K562 (cell line): ENCODE measurements around the gene L3MBTL3. TPM values are rescaled to one million over a fixed set of nuclear protein-coding genes. Genes with fewer than 3 reads are reported as not detected.

Experiments
- ATAC-seq: fragments of 200-7000 bp; cut with Tn5 transposase; 3 replicates; pipeline ENCODE4 v1.9.1; 2020; ENCODE audit warnings: moderate library complexity
- Bru-seq: library from RNA; stranded (reverse); fragments of 400-500 nt; gene quantifications from one replicate; lab custom pipeline; 2021; lab: Mats Ljungman, UMichigan
- BruChase-seq, 2 experiments: library from RNA; stranded (reverse); fragments of 400-500 nt; gene quantifications; one replicate each; lab custom pipeline; 2021; lab: Mats Ljungman, UMichigan
- BruUV-seq: library from RNA; stranded (reverse); fragments of 400-500 nt; replicated peaks from 2 replicates; lab custom pipeline; 2021; lab: Mats Ljungman, UMichigan
- CTCF ChIA-PET: fragments of 300-600 bp; formaldehyde crosslinking; extraction: SDS; loops from one replicate; lab custom pipeline; 2021; ENCODE audit warnings: low intra/inter-chr PET ratio; lab: Yijun Ruan, JAX
- POLR2A ChIA-PET: fragments of 300-600, 350-650 bp; sonication (Branson Sonifier 250); formaldehyde crosslinking; extraction: SDS; loops from one replicate; lab custom pipeline; 2021; ENCODE audit warnings: antibody characterized with exemption, inconsistent platforms; lab: Yijun Ruan, JAX
- DNase-seq, 4 experiments: peaks; one replicate each; pipeline versions ENCODE4 v3.0.0 to v3.0.0-alpha.2; 2011 to 2018; ENCODE audit warnings: low spot score in 3 of 4, mixed read lengths in 3 of 4; ENCODE audit errors: extremely low read depth in 1 of 4
- FAIRE-seq: peaks from 2 replicates; lab custom pipeline; 2011; peaks lifted over from hg19 to GRCh38; lab: Jason Lieb, UNC
- H2AFZ ChIP-seq: 2 replicates; pipeline ENCODE4 v1.6.0; 2011; ENCODE audit warnings: low read depth, low read length, control low read depth, inconsistent platforms
- H3K27ac ChIP-seq: fragments of 200-600 bp; 3 replicates; pipeline ENCODE4 v1.8.0; 2011; ENCODE audit warnings: low read depth, mild to moderate bottlenecking, control low read depth, inconsistent platforms, low read length, moderate library complexity, mixed read lengths; ENCODE audit errors: extremely low read depth
- H3K27me3 ChIP-seq, 2 experiments: fragments of 300-600 bp in 1 of 2; 2 replicates in 1 of 2; 3 replicates in 1 of 2; pipeline versions ENCODE4 v1.6.0 to v1.8.0; 2011; ENCODE audit warnings: inconsistent platforms in 2 of 2, low read length in 2 of 2, mild to moderate bottlenecking in 1 of 2, mixed read lengths in 1 of 2, moderate library complexity in 1 of 2; ENCODE audit not compliant: control insufficient read depth in 2 of 2, insufficient read depth in 2 of 2
- H3K36me3 ChIP-seq: fragments of 300-600 bp; 3 replicates; pipeline ENCODE4 v1.8.0; 2011; ENCODE audit warnings: mild to moderate bottlenecking, low read length, inconsistent platforms; ENCODE audit not compliant: control insufficient read depth, insufficient read depth
- H3K4me1 ChIP-seq, 2 experiments: fragments of 200-600 bp in 1 of 2; replicated peaks in 1 of 2; 2 replicates in 1 of 2; 3 replicates in 1 of 2; pipeline versions ENCODE4 v1.5.1 to v1.8.0; 2011; ENCODE audit warnings: inconsistent platforms in 2 of 2, low read length in 2 of 2, mild to moderate bottlenecking in 1 of 2, mixed read lengths in 1 of 2, moderate library complexity in 1 of 2; ENCODE audit not compliant: control insufficient read depth in 2 of 2, insufficient read depth in 2 of 2
- H3K4me2 ChIP-seq: 2 replicates; pipeline ENCODE4 v1.6.1; 2011; ENCODE audit warnings: low read length, control low read depth, inconsistent platforms, mixed read lengths; ENCODE audit not compliant: insufficient read depth
- H3K4me3 ChIP-seq: fragments of 200-600 bp; sonication (generic), shearing (Covaris generic); 2 replicates; pipeline ENCODE4 v1.5.1; 2016; ENCODE audit warnings: control low read depth, inconsistent platforms
- H3K79me2 ChIP-seq: fragments of 200-600 bp; 3 replicates; pipeline ENCODE4 v1.8.0; 2011; ENCODE audit warnings: low read length, inconsistent platforms; ENCODE audit not compliant: control insufficient read depth, insufficient read depth
- H3K9ac ChIP-seq, 2 experiments: 2 replicates each; pipeline versions ENCODE4 v1.6.0 to v1.6.1; 2011; ENCODE audit warnings: low read depth in 2 of 2, low read length in 2 of 2, control low read depth in 1 of 2, inconsistent platforms in 1 of 2, mild to moderate bottlenecking in 1 of 2, mixed read lengths in 1 of 2; ENCODE audit not compliant: insufficient read depth in 1 of 2
- H3K9me1 ChIP-seq: one replicate; pipeline ENCODE4 v1.6.0; 2011; ENCODE audit warnings: inconsistent platforms, mild to moderate bottlenecking, low read length, moderate library complexity; ENCODE audit not compliant: control insufficient read depth, insufficient read depth
- H3K9me3 ChIP-seq: replicated peaks from 2 replicates; pipeline ENCODE4 v1.5.1; 2011; ENCODE audit warnings: low read depth, low read length, inconsistent platforms; ENCODE audit not compliant: control insufficient read depth, insufficient read depth
- H4K20me1 ChIP-seq: replicated peaks from 2 replicates; pipeline ENCODE4 v1.6.1; 2011; ENCODE audit warnings: low read length, inconsistent platforms, mixed read lengths; ENCODE audit not compliant: control insufficient read depth, insufficient read depth
- BCL6 ChIP-seq: fragments of 250-450 bp; sonication (Bioruptor Pico); IDR thresholded peaks from 2 replicates; pipeline ENCODE4 v1.4.0; 2020
- CAMTA2 ChIP-seq: fragments of 250-450 bp; sonication (Bioruptor Pico); conservative IDR thresholded peaks from 2 replicates; pipeline ENCODE4 v1.5.1; 2022
- CTBP1 ChIP-seq: fragments of 450-650 bp; IDR thresholded peaks from 2 replicates; pipeline ENCODE4 v1.6.1; 2016; ENCODE audit warnings: borderline replicate concordance
- L3MBTL2 ChIP-seq: fragments of 450-650 bp; IDR thresholded peaks from 2 replicates; pipeline ENCODE4 v1.6.1; 2016; ENCODE audit warnings: mild to moderate bottlenecking, moderate library complexity
- MEIS2 ChIP-seq: fragments of 450-650 bp; IDR thresholded peaks from 2 replicates; pipeline ENCODE4 v1.6.1; 2014; ENCODE audit warnings: mild to moderate bottlenecking; ENCODE audit not compliant: partially characterized antibody
- PHTF2 ChIP-seq: fragments of 250-450 bp; sonication (Bioruptor Pico); IDR thresholded peaks from 2 replicates; pipeline ENCODE4 v1.5.0; 2021; ENCODE audit warnings: mild to moderate bottlenecking
- RAD51 ChIP-seq: fragments of 450-650 bp; IDR thresholded peaks from 2 replicates; pipeline ENCODE4 v1.7.1; 2016; ENCODE audit warnings: low read depth, mild to moderate bottlenecking, borderline replicate concordance
- SMARCE1 ChIP-seq: fragments of 450-650 bp; IDR thresholded peaks from 2 replicates; pipeline ENCODE4 v1.7.1; 2016; ENCODE audit warnings: mild to moderate bottlenecking
- TAF15 ChIP-seq: fragments of 200-400 bp; formaldehyde crosslinking; IDR thresholded peaks from 2 replicates; pipeline ENCODE4 v1.6.1; 2017; ENCODE audit warnings: mild to moderate bottlenecking, low read depth, low read length, moderate library complexity
- TCF7 ChIP-seq: sonication (generic); IDR thresholded peaks from 2 replicates; pipeline ENCODE4 v1.6.1; 2016; ENCODE audit warnings: antibody characterized with exemption, borderline replicate concordance
- ZNF184 ChIP-seq: sonication (generic); formaldehyde crosslinking; IDR thresholded peaks from 2 replicates; pipeline ENCODE4 v1.5.0; 2020; ENCODE audit warnings: missing genetic modification reagents
- WGBS: fragments of 100-300 bp; shearing (Covaris generic); methylation state at CpG from one replicate; pipeline ENCODE4 v1.1.6; 2016; ENCODE audit warnings: low coverage, mixed read lengths; ENCODE audit not compliant: insufficient coverage; ENCODE audit errors: missing lambda C conversion rate; 5-methylcytosine and 5-hydroxymethylcytosine counted together
- in situ Hi-C: fragments of 300-500 bp; cut with MboI; formaldehyde crosslinking; loops from 4 replicates; pipeline ENCODE4 v1.15.0; 2018; ENCODE audit warnings: inconsistent platforms, mixed read lengths
- intact Hi-C: fragments of 100-400 bp; cut with micrococcal nuclease; formaldehyde crosslinking; loops from 2 replicates; pipeline ENCODE4 v1.14.2; 2022
- long read RNA-seq, 3 experiments: library from polyadenylated mRNA in 2 of 3; library from RNA in 1 of 3; unstranded in 2 of 3; stranded (forward) in 1 of 3; transcript quantifications; one replicate each; pipeline ENCODE4 v2.0.0, GENCODE V29; 2019 to 2022
- polyA minus RNA-seq, 3 experiments: library from RNA; depleted of rRNA, polyadenylated mRNA; stranded (reverse); fragments of >200 nt; gene quantifications; 2 replicates each; pipeline ENCODE4 v1.2.3, GENCODE V29; 2011
- polyA plus RNA-seq, 8 experiments: library from polyadenylated mRNA; depleted of rRNA in 4 of 8; stranded (reverse) in 5 of 8; unstranded in 3 of 8; fragments of >200 nt; fragmentation: Nextera tagmentation in 2 of 8; fragmentation: Illumina TruSeq in 1 of 8; extraction: Ambion mirVana in 2 of 8; extraction: Trizol in 1 of 8; gene quantifications; 2 replicates each; pipeline versions ENCODE4 v1.2.1 to v1.2.3, GENCODE V29; 2011 to 2014; ENCODE audit warnings: inconsistent platforms in 1 of 8, missing spikeins in 1 of 8
- total RNA-seq, 7 experiments: library from RNA; depleted of rRNA in 6 of 7; stranded (reverse); fragments of >200 nt in 6 of 7; fragmentation: Illumina TruSeq in 2 of 7; extraction: Trizol in 2 of 7; gene quantifications; 2 replicates each; pipeline versions ENCODE4 v1.2.1 to v1.2.3, GENCODE V29; 2011 to 2021; ENCODE audit warnings: low replicate concordance in 1 of 7
- TF ChIP-seq, protein P1 (sequence below): sonication (generic); formaldehyde crosslinking; IDR thresholded peaks from 2 replicates; pipeline ENCODE4 v1.8.1; 2023; ENCODE audit warnings: mild to moderate bottlenecking, missing genetic modification reagents
- TF ChIP-seq, protein P2 (sequence below): fragments of 450-650 bp; IDR thresholded peaks from 2 replicates; pipeline ENCODE4 v1.6.1; 2016; ENCODE audit warnings: antibody characterized with exemption
- TF ChIP-seq, protein P3 (sequence below), 2 experiments: IDR thresholded peaks; 2 replicates each; pipeline ENCODE4 v1.6.1; 2012; ENCODE audit warnings: improper control_type of control experiment in 2 of 2, low read depth in 2 of 2, low read length in 2 of 2, borderline replicate concordance in 1 of 2

Gene L3MBTL3
- total RNA-seq (2011; cell fraction: chromatin; rRNA removed; ENCODE audit: low replicate concordance) = 6.6 and 24.9 TPM in 2 replicates
- total RNA-seq (2011; cell fraction: nucleolus; rRNA removed) = 3.2 and 6.4 TPM in 2 replicates
- total RNA-seq (2011; cell fraction: nucleoplasm; rRNA removed) = 3.6 and 10.3 TPM in 2 replicates
- total RNA-seq (2014; rRNA removed) (2.3 TPM in 2 replicates), total RNA-seq (2014; rRNA removed; fragmentation: Illumina TruSeq; extraction: Trizol) (5.2 and 5.3 TPM in 2 replicates), total RNA-seq (2015; rRNA removed; fragmentation: Illumina TruSeq; extraction: Trizol) (3.7 and 4.5 TPM in 2 replicates), total RNA-seq (2021) (5.7 and 5.9 TPM in 2 replicates), polyA plus RNA-seq (2011; rRNA removed) (5.1 and 6.9 TPM in 2 replicates), polyA plus RNA-seq (2014; fragmentation: Illumina TruSeq; extraction: Trizol) (4.9 and 6.1 TPM in 2 replicates), polyA plus RNA-seq (2014; fragmentation: Nextera tagmentation; extraction: Ambion mirVana) (1 to 10 TPM in 1 of 2 experiments, under 1 TPM in 1; 0.83 to 5.4 TPM), polyA plus RNA-seq (2014; rRNA removed) (6.6 and 8.1 TPM in 2 replicates), polyA minus RNA-seq (2011; rRNA and poly(A)+ RNA removed) (3.5 and 6.2 TPM in 2 replicates), Bru-seq, nascent RNA (percentile 58 among the genes with signal in this experiment), BruChase-seq, experiment 1, labeled RNA remaining after a 2-hour chase (percentile 57 among the genes with signal in this experiment), BruChase-seq, experiment 2, labeled RNA remaining after a 6-hour chase (percentile 56 among the genes with signal in this experiment)
- 1.0 and 2.3 TPM in 2 replicates for polyA plus RNA-seq (2011; cell fraction: cytosol; rRNA removed)
- polyA plus RNA-seq (2011; cell fraction: nucleus; rRNA removed) = 14.6 and 18.2 TPM in 2 replicates
- polyA plus RNA-seq (2012) = 3.1 and 3.4 TPM in 2 replicates
- polyA minus RNA-seq (2011; cell fraction: cytosol; rRNA and poly(A)+ RNA removed) = 2.1 and 3.9 TPM in 2 replicates
- polyA minus RNA-seq (2011; cell fraction: nucleus; rRNA and poly(A)+ RNA removed) = 5.5 and 7.3 TPM in 2 replicates
- long read RNA-seq, experiment 1, partial matches to known transcripts = 4 of 4 reads
- long read RNA-seq, experiment 1, other reads (novel, unspliced or antisense) = 0 of 4 reads
- long read RNA-seq, experiment 2, partial matches to known transcripts = 2 of 3 reads
- long read RNA-seq, experiment 2, other reads (novel, unspliced or antisense) = 1 of 3 reads
- long read RNA-seq, experiment 3 = 0 reads

DNA sequence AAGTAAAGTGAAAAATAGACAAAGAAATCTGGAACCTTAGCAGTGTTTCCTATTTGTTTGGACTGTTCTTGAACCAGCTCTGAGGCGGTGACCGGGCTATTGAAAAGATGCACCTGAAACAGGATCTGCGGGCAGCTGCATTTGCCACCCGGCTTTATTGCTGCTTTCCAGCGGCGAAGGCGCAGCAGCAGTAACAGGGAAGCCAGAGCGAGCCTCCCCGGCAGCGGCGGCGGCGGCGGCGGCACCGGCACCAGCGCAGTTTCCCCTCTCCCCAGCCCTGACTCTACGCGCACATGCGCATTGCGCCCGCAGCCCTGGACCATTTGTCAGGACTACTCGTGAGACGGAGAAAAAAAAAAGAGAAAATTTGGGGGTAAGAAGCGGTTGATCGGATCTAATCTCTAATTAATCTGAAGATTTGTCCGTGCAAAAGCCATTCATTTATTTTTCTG is at the start of gene L3MBTL3:
Gene L3MBTL3 (plus strand): TSS at position 290 of the 452 bp plus-strand sequence. CDS start 24,119 bp downstream, outside the sequence.
- intact Hi-C loops = loop anchor here (5.0 kb wide), 1 partner anchor 61 kb away; no protein-coding TSS in a partner anchor
- Histone ChIP-seq H3K9ac (peak within 1 kb of the TSS; percentile 74 to 98), H3K4me1 (peaks cover 0 to 15% of the 10 kb centered on the region in 2 experiments; a peak in 2 of 5 replicates), H3K4me3 (peak within 1 kb of the TSS; percentile 68), H3K27ac (peak within 1 kb of the TSS; percentile 67; the same call in 2 of the 3 replicates), H4K20me1 (no peaks in the 10 kb centered on the region), H3K27me3 (no peaks in the 10 kb centered on the region), H3K4me2 (peak within 1 kb of the TSS; percentile 86), H2AFZ (peak within 1 kb of the TSS; percentile 94), H3K9me1 (no peaks in the 10 kb centered on the region), H3K36me3 (no peaks in the 10 kb centered on the region), H3K79me2 (no peaks in the 10 kb centered on the region), H3K9me3 (no peaks in the 10 kb centered on the region)
- WGBS = 7% methylated on average over 25 of the region's 27 CpGs
- CTCF ChIA-PET = no interaction called here
- DNase-seq (peak; percentile 60 to 86 (median 72)), FAIRE-seq (no peak), ATAC-seq (peak; percentile 87)
- in situ Hi-C loops = loop anchor here (25.0 kb wide), 1 partner anchor 431 kb away; no protein-coding TSS in a partner anchor
- POLR2A ChIA-PET = no interaction called here
- BruUV-seq = no TSS peak
- TF ChIP-seq BCL6 (no peak), MEIS2 (peak; percentile 72), RAD51 (no peak), TAF15 (peak; percentile 70; the same call in 1 of the 2 replicates), ZNF184 (peak; percentile 74), PHTF2 (CRISPR knock-in tag) (no peak), TCF7 (no peak), SMARCE1 (no peak), L3MBTL2 (0 out of 2 replicates have a peak, but pooled peaks have one; percentile 10), CTBP1 (peak; percentile 46; the same call in 1 of the 2 replicates), CAMTA2 (CRISPR knock-in tag) (no peak)
- TF ChIP-seq, protein P1, sequence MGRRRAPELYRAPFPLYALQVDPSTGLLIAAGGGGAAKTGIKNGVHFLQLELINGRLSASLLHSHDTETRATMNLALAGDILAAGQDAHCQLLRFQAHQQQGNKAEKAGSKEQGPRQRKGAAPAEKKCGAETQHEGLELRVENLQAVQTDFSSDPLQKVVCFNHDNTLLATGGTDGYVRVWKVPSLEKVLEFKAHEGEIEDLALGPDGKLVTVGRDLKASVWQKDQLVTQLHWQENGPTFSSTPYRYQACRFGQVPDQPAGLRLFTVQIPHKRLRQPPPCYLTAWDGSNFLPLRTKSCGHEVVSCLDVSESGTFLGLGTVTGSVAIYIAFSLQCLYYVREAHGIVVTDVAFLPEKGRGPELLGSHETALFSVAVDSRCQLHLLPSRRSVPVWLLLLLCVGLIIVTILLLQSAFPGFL (CRISPR knock-in tag) = 0 out of 2 replicates have a peak, but pooled peaks have one; percentile 70
- TF ChIP-seq, protein P2, sequence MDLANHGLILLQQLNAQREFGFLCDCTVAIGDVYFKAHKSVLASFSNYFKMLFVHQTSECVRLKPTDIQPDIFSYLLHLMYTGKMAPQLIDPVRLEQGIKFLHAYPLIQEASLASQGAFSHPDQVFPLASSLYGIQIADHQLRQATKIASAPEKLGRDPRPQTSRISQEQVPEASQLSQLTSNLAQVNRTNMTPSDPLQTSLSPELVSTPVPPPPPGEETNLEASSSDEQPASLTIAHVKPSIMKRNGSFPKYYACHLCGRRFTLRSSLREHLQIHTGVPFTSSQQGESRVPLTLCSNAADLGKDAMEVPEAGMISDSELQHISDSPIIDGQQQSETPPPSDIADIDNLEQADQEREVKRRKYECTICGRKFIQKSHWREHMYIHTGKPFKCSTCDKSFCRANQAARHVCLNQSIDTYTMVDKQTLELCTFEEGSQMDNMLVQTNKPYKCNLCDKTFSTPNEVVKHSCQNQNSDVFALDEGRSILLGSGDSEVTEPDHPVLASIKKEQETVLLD = peak; percentile 79
- TF ChIP-seq, protein P3, sequence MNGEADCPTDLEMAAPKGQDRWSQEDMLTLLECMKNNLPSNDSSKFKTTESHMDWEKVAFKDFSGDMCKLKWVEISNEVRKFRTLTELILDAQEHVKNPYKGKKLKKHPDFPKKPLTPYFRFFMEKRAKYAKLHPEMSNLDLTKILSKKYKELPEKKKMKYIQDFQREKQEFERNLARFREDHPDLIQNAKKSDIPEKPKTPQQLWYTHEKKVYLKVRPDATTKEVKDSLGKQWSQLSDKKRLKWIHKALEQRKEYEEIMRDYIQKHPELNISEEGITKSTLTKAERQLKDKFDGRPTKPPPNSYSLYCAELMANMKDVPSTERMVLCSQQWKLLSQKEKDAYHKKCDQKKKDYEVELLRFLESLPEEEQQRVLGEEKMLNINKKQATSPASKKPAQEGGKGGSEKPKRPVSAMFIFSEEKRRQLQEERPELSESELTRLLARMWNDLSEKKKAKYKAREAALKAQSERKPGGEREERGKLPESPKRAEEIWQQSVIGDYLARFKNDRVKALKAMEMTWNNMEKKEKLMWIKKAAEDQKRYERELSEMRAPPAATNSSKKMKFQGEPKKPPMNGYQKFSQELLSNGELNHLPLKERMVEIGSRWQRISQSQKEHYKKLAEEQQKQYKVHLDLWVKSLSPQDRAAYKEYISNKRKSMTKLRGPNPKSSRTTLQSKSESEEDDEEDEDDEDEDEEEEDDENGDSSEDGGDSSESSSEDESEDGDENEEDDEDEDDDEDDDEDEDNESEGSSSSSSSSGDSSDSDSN (IDR thresholded peaks at IDR 0.05; ENCODE audit: borderline replicate concordance in 1 of 2, low read depth in 2 of 2, low read length in 2 of 2) = peak; percentile 42 to 80; a peak in 1 of 4 replicates
